SK-N-SH (cell line): ENCODE results near the gene MVD. TPM values are rescaled to one million over a fixed set of nuclear protein-coding genes. Genes with fewer than 3 reads are reported as not detected.

Source experiments
- CTCF ChIA-PET: fragments of 300-600, 350-600 bp; formaldehyde crosslinking; extraction: SDS; loops from one replicate; lab custom pipeline; 2021; lab: Yijun Ruan, JAX
- POLR2A ChIA-PET: fragments of 350-600 bp; sonication (Branson Sonifier 250); formaldehyde crosslinking; extraction: SDS; loops from one replicate; lab custom pipeline; 2020; ENCODE audit warnings: antibody characterized with exemption, inconsistent platforms; lab: Yijun Ruan, JAX
- DNase-seq: peaks from one replicate; pipeline ENCODE4 v3.0.0; 2012
- H2AFZ ChIP-seq: fragments of 200-600 bp; sonication (generic); 2 replicates; pipeline ENCODE4 v1.8.1; 2016; ENCODE audit warnings: antibody characterized with exemption, mild to moderate bottlenecking, low read depth
- H3F3A ChIP-seq: fragments of 200-600 bp; sonication (generic); replicated peaks from 2 replicates; pipeline ENCODE3; 2016; ENCODE audit warnings: antibody characterized with exemption, mild to moderate bottlenecking; ENCODE audit not compliant: insufficient read depth
- H3K27ac ChIP-seq, 2 experiments: fragments of 200-500 bp in 1 of 2; fragments of 200-600 bp in 1 of 2; sonication (Bioruptor generic) in 1 of 2; sonication (generic), shearing (Covaris generic) in 1 of 2; 2 replicates each; pipeline versions ENCODE4 v1.5.1 to v1.6.1; 2014 to 2016; ENCODE audit warnings: low read depth in 2 of 2, inconsistent platforms in 1 of 2, low read length in 1 of 2, mild to moderate bottlenecking in 1 of 2, mixed read lengths in 1 of 2
- H3K27me3 ChIP-seq: fragments of 200-600 bp; sonication (generic), shearing (Covaris generic); 2 replicates; pipeline ENCODE4 v1.6.1; 2016; ENCODE audit warnings: mixed run types; ENCODE audit not compliant: insufficient read depth
- H3K36me3 ChIP-seq, 2 experiments: fragments of 200-500 bp in 1 of 2; fragments of 200-600 bp in 1 of 2; sonication (Bioruptor generic) in 1 of 2; sonication (generic) in 1 of 2; replicated peaks in 1 of 2; 2 replicates each; pipeline versions ENCODE3 to v1.5.1; 2014 to 2016; ENCODE audit warnings: low read length in 1 of 2, mild to moderate bottlenecking in 1 of 2; ENCODE audit not compliant: insufficient read depth in 2 of 2, control insufficient read depth in 1 of 2
- H3K4me1 ChIP-seq, 2 experiments: fragments of 200-500 bp in 1 of 2; fragments of 200-600 bp in 1 of 2; sonication (Bioruptor generic) in 1 of 2; sonication (generic), shearing (Covaris generic) in 1 of 2; 2 replicates each; pipeline versions ENCODE4 v1.5.1 to v1.6.1; 2014 to 2016; ENCODE audit warnings: low read depth in 1 of 2, low read length in 1 of 2, mixed run types in 1 of 2; ENCODE audit not compliant: insufficient read depth in 2 of 2, control insufficient read depth in 1 of 2
- H3K4me2 ChIP-seq: fragments of 200-600 bp; sonication (generic), shearing (Covaris generic); 2 replicates; pipeline ENCODE4 v1.6.1; 2017; ENCODE audit warnings: mixed run types
- H3K4me3 ChIP-seq, 2 experiments: fragments of 200-500 bp in 1 of 2; fragments of 200-600 bp in 1 of 2; sonication (Bioruptor generic) in 1 of 2; sonication (generic), shearing (Covaris generic) in 1 of 2; 2 replicates each; pipeline versions ENCODE4 v1.5.1 to v1.8.1; 2014 to 2016; ENCODE audit warnings: low read depth in 2 of 2, inconsistent platforms in 1 of 2, low read length in 1 of 2, mild to moderate bottlenecking in 1 of 2, mixed read lengths in 1 of 2, moderate library complexity in 1 of 2
- H3K79me2 ChIP-seq: fragments of 200-600 bp; sonication (generic); 2 replicates; pipeline ENCODE4 v1.8.1; 2017; ENCODE audit warnings: mild to moderate bottlenecking; ENCODE audit not compliant: insufficient read depth
- H3K9ac ChIP-seq: fragments of 200-600 bp; sonication (generic); 2 replicates; pipeline ENCODE4 v1.6.1; 2017; ENCODE audit warnings: mixed run types
- H3K9me2 ChIP-seq: fragments of 200-600 bp; sonication (generic); 2 replicates; pipeline ENCODE4 v1.6.1; 2017; ENCODE audit warnings: mixed run types
- H3K9me3 ChIP-seq: fragments of 200-600 bp; sonication (generic); 2 replicates; pipeline ENCODE4 v1.6.1; 2017; ENCODE audit warnings: mixed run types, mild to moderate bottlenecking, moderate library complexity
- H4K20me1 ChIP-seq: fragments of 200-600 bp; sonication (generic); 2 replicates; pipeline ENCODE4 v1.6.1; 2017; ENCODE audit warnings: mild to moderate bottlenecking, mixed run types; ENCODE audit not compliant: insufficient read depth
- ELF1 ChIP-seq: IDR thresholded peaks from 2 replicates; pipeline ENCODE4 v1.4.0; 2012
- GABPA ChIP-seq: IDR thresholded peaks from 2 replicates; pipeline ENCODE4 v1.4.0; 2012; ENCODE audit warnings: low read depth, mild to moderate bottlenecking
- GATA2 ChIP-seq: sonication (generic); formaldehyde crosslinking; IDR thresholded peaks from 2 replicates; pipeline ENCODE4 v1.5.0; 2020; ENCODE audit warnings: mild to moderate bottlenecking, missing genetic modification reagents
- JUND ChIP-seq: IDR thresholded peaks from 2 replicates; pipeline ENCODE4 v1.4.0; 2012
- MEF2A ChIP-seq: IDR thresholded peaks from 2 replicates; pipeline ENCODE4 v1.4.0; 2012; ENCODE audit warnings: low read depth, borderline replicate concordance
- MXI1 ChIP-seq: IDR thresholded peaks from 2 replicates; pipeline ENCODE4 v1.6.1; 2012; ENCODE audit warnings: mild to moderate bottlenecking, low read depth, low read length, improper control_type of control experiment
- RAD21 ChIP-seq: IDR thresholded peaks from 2 replicates; pipeline ENCODE4 v1.6.1; 2012; ENCODE audit warnings: mild to moderate bottlenecking, low read length
- SIN3A ChIP-seq: IDR thresholded peaks from 2 replicates; pipeline ENCODE4 v1.6.1; 2012; ENCODE audit warnings: low read depth, mild to moderate bottlenecking, low read length, moderate library complexity, borderline replicate concordance
- SMC3 ChIP-seq: IDR thresholded peaks from 2 replicates; pipeline ENCODE4 v1.6.1; 2012; ENCODE audit warnings: low read depth, low read length, improper control_type of control experiment
- TCF12 ChIP-seq: IDR thresholded peaks from 2 replicates; pipeline ENCODE4 v1.4.0; 2012
- ZBTB33 ChIP-seq: IDR thresholded peaks from 2 replicates; pipeline ENCODE4 v1.4.0; 2012; ENCODE audit warnings: low read depth, borderline replicate concordance
- WGBS: methylation state at CpG from one replicate; pipeline ENCODE4 v1.1.6; 2017; ENCODE audit warnings: low lambda C conversion rate; 5-methylcytosine and 5-hydroxymethylcytosine counted together
- polyA plus RNA-seq, 3 experiments: library from polyadenylated mRNA; depleted of rRNA; stranded (reverse); fragments of >200 nt; gene quantifications; 2 replicates each; pipeline ENCODE4 v1.2.3, GENCODE V29; 2012
- TF ChIP-seq, protein P1 (sequence below): IDR thresholded peaks from 2 replicates; pipeline ENCODE4 v1.4.0; 2012; ENCODE audit warnings: low read depth
- TF ChIP-seq, protein P2 (sequence below): IDR thresholded peaks from 2 replicates; pipeline ENCODE4; 2012

Gene MVD
- polyA plus RNA-seq, 1 of the 3 experiments (the other 2 are of a cell fraction), result 15.7 TPM

- H2AFZ ChIP-seq, result no peak overlapping the region
- H3K9me2 ChIP-seq, result no peaks in the 10 kb centered on the region
- H3K27ac ChIP-seq, result peak overlapping the region in 1 of 2 experiments; percentile 44; a peak in 2 of 4 replicates
- no peaks in the 10 kb centered on the region for H3K27me3 ChIP-seq
- ChIA-PET CTCF (interaction anchor here (0.7 to 1.3 kb wide), 3 partner anchors 17 to 466 kb away, joined by 3 read pairs; no protein-coding TSS in a partner anchor), POLR2A (no interaction called here)
- H3K9ac ChIP-seq, result no peak overlapping the region
- WGBS, result 84% methylated on average over 4 of the region's 30 CpGs
- peaks cover 0 to 20% of the 10 kb centered on the region in 2 experiments for H3K36me3 ChIP-seq
- peaks cover 9 to 13% of the 10 kb centered on the region in 2 experiments; a peak in 3 of 4 replicates for H3K4me1 ChIP-seq
- H3K9me3 ChIP-seq, result no peaks in the 10 kb centered on the region
- H3K4me3 ChIP-seq, result no peak overlapping the region
- 0 out of 2 replicates have a peak, but pooled peaks cover 6% of the 10 kb centered on the region for H4K20me1 ChIP-seq
- no peak for DNase-seq
- peak overlapping the region; percentile 76; the same call in 1 of the 2 replicates for H3K4me2 ChIP-seq
- peaks cover 3% of the 10 kb centered on the region for H3F3A ChIP-seq
- H3K79me2 ChIP-seq, result peaks cover 39% of the 10 kb centered on the region
- no peak for TF ChIP-seq ELF1
- TF ChIP-seq GABPA, result no peak
- TF ChIP-seq ZBTB33, result no peak
- no peak for TF ChIP-seq GATA2 (CRISPR knock-in tag)
- TF ChIP-seq MXI1, result no peak
- TF ChIP-seq, protein P1, sequence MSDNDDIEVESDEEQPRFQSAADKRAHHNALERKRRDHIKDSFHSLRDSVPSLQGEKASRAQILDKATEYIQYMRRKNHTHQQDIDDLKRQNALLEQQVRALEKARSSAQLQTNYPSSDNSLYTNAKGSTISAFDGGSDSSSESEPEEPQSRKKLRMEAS, result no peak
- no peak for TF ChIP-seq RAD21
Observed at GRCh38 chr16:88701581-88702370, 38.9 kb upstream of the MVD start.

DNA sequence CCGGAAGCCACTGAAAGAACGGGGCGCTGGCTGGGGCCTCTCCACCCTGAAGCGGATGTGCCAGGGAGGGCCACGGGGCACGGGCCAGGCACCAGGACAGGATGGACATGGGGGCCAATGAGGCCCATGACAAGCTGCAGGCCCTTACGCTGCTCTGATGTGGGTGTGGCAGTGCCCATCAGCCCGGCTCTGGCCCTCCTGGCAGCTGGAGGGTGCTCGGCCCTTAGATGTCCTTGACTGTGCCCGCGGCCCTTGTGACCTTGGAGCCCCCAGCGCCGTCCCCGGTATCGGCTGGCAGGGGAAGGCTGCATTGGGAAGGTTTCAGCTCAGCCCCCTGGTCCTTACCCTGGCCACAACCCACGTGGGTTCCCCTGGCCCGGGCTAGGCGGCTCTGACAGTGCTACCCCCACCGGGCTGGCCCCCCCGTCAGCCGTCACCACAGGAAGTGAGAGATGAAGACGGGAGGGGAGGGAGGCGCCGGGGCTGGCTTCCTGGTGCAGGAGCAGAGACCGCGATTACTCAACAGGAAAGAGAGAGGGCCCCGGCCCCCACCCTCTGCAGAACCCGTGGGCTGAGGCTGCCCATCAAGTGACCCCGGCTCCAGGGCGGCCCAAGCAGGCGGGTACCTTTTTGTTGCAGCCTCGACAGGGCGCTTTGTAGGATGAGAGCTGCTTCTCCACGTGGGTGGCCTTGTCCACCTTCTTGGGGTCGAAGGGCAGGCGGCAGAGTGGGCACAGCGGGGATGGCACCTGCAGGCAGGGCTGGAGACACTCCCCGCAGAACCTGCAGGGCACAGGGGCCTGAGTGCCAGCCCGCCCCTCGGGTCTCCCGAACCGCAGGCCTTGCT, 38.0 kb upstream of the MVD start:
- Histone ChIP-seq H3K27ac (peak overlapping the region in 1 of 2 experiments; percentile 44; a peak in 2 of 4 replicates), H3K9ac (no peak overlapping the region), H3K36me3 (peaks cover 0 to 24% of the 10 kb centered on the region in 2 experiments), H3F3A (no peaks in the 10 kb centered on the region), H3K27me3 (no peaks in the 10 kb centered on the region), H3K4me2 (peak overlapping the region; percentile 76; the same call in 1 of the 2 replicates), H3K9me3 (no peaks in the 10 kb centered on the region)
- no peak for DNase-seq
- WGBS, result 67% methylated on average over 17 of the region's 42 CpGs
- POLR2A ChIA-PET, result no interaction called here
- CTCF ChIA-PET, result interaction anchor here (0.7 to 1.3 kb wide), 3 partner anchors 16 to 467 kb away, joined by 3 read pairs; no protein-coding TSS in a partner anchor
- TF ChIP-seq SIN3A (peak; percentile 82; the same call in 1 of the 2 replicates), GABPA (peak; percentile 71), MEF2A (no peak), SMC3 (no peak), JUND (no peak), TCF12 (no peak; the same call in 1 of the 2 replicates), ELF1 (peak; percentile 71)
- TF ChIP-seq, protein P1, result peak; percentile 71; the same call in 1 of the 2 replicates
- TF ChIP-seq, protein P2, sequence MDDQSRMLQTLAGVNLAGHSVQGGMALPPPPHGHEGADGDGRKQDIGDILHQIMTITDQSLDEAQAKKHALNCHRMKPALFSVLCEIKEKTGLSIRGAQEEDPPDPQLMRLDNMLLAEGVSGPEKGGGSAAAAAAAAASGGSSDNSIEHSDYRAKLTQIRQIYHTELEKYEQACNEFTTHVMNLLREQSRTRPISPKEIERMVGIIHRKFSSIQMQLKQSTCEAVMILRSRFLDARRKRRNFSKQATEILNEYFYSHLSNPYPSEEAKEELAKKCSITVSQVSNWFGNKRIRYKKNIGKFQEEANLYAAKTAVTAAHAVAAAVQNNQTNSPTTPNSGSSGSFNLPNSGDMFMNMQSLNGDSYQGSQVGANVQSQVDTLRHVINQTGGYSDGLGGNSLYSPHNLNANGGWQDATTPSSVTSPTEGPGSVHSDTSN, result peak; percentile 80
- TF ChIP-seq, all 33 proteins: peak for 5
- Histone ChIP-seq H4K20me1 (0 out of 2 replicates have a peak, but pooled peaks cover 6% of the 10 kb centered on the region), H3K4me1 (peaks cover 8 to 13% of the 10 kb centered on the region in 2 experiments; a peak in 3 of 4 replicates), H3K4me3 (no peak overlapping the region; a peak in 1 of 4 replicates), H3K79me2 (peaks cover 35% of the 10 kb centered on the region), H2AFZ (no peak overlapping the region), H3K9me2 (no peaks in the 10 kb centered on the region)
